GM12891 (cell line): Measurements from ENCODE around the gene TFAP2B.

ENCODE experiments used
- PAX5 ChIP-seq: IDR thresholded peaks from 2 replicates; pipeline ENCODE4 v1.6.1; 2011; ENCODE audit warnings: low read length, moderate library complexity, mild to moderate bottlenecking; ENCODE audit not compliant: insufficient read depth, severe bottlenecking
- POLR2A ChIP-seq: IDR thresholded peaks from 2 replicates; pipeline ENCODE4 v1.6.1; 2011; ENCODE audit warnings: low read depth, low read length, control low read depth
- POLR2AphosphoS5 ChIP-seq: IDR thresholded peaks from 2 replicates; pipeline ENCODE4 v1.6.1; 2011; ENCODE audit warnings: low read depth, low read length, control low read depth
- POU2F2 ChIP-seq: IDR thresholded peaks from 2 replicates; pipeline ENCODE4 v1.6.1; 2011; ENCODE audit warnings: low read depth, mild to moderate bottlenecking, control low read depth, low read length, moderate library complexity
- SPI1 ChIP-seq: IDR thresholded peaks from 2 replicates; pipeline ENCODE4 v1.6.1; 2011; ENCODE audit warnings: low read depth, low read length, control low read depth
- TAF1 ChIP-seq: IDR thresholded peaks from 2 replicates; pipeline ENCODE4 v1.6.1; 2011; ENCODE audit warnings: low read depth, low read length, control low read depth

DNA sequence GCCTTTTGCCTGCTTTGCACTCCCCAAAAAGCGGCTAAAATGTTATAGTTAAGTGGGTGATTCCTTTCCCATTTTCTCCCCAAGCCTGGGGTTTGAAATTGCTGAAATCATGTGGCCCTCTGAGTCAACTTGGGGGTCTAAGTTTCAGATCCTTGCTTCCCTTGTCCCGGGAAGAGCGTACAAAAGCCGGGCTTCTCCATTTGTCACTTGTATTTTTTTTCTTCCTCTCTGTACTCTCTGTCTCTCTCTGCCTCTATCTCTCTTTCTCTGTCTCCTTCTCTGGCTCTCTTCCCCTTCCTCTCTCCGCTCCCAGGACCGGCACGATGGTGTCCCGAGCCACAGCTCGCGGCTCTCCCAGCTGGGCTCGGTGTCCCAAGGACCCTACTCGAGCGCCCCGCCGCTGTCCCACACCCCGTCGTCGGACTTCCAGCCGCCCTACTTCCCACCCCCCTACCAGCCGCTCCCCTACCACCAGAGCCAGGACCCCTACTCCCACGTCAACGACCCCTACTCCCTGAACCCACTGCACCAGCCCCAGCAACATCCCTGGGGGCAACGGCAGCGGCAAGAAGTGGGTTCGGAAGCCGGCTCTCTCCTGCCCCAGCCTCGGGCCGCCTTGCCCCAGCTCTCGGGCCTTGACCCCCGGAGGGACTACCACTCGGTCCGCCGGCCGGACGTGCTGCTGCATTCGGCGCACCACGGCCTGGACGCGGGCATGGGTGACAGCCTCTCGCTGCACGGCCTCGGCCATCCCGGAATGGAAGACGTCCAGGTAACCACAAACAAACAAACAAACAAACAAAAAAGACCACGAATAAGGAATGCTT, 4.6 kb downstream of the TFAP2B start:
- no peak for TF ChIP-seq POLR2A
- TF ChIP-seq TAF1, result no peak
- no peak for TF ChIP-seq POLR2AphosphoS5
- TF ChIP-seq POU2F2, result no peak
- no peak for TF ChIP-seq SPI1
- TF ChIP-seq PAX5, result no peak
